Panc1 (cell line): ENCODE measurements around the gene NUDT2. TPM values are rescaled to one million over a fixed set of nuclear protein-coding genes. Genes with fewer than 3 reads are reported as not detected.

Experiments
- ATAC-seq: fragments of 200-7000 bp; cut with Tn5 transposase; 2 replicates; pipeline ENCODE4 v1.9.1; 2020; ENCODE audit warnings: mild to moderate bottlenecking, moderate library complexity
- BruUV-seq: library from RNA; stranded (reverse); fragments of 400-500 nt; replicated peaks from 2 replicates; lab custom pipeline; 2021; lab: Mats Ljungman, UMichigan
- CTCF ChIA-PET: fragments of 300-600 bp; sonication (Branson Sonifier 250); formaldehyde crosslinking; loops from one replicate; lab custom pipeline; 2022; ENCODE audit warnings: antibody characterized with exemption; lab: Charles Lee
- POLR2A ChIA-PET: fragments of 300-600 bp; sonication (Branson Sonifier 250); formaldehyde crosslinking; loops from one replicate; lab custom pipeline; 2022; ENCODE audit warnings: antibody characterized with exemption; lab: Charles Lee
- DNase-seq: peaks from one replicate; pipeline ENCODE4 v3.0.0-alpha.2; 2010; ENCODE audit warnings: low read depth, low spot score
- H3K27ac ChIP-seq: 2 replicates; pipeline ENCODE4 v1.5.1; 2011; ENCODE audit warnings: mild to moderate bottlenecking, low read length, inconsistent platforms
- H3K27me3 ChIP-seq: fragments of 200-500 bp; sonication (Bioruptor generic); 2 replicates; pipeline ENCODE4 v1.6.0; 2014; ENCODE audit warnings: low read length, inconsistent platforms; ENCODE audit not compliant: control insufficient read depth, insufficient read depth
- H3K36me3 ChIP-seq: fragments of 200-500 bp; sonication (Bioruptor generic); 2 replicates; pipeline ENCODE4 v1.5.1; 2014; ENCODE audit warnings: inconsistent platforms, mild to moderate bottlenecking, low read length, moderate library complexity; ENCODE audit not compliant: control insufficient read depth, insufficient read depth
- H3K4me1 ChIP-seq: 2 replicates; pipeline ENCODE4 v1.5.1; 2011; ENCODE audit warnings: inconsistent platforms, mild to moderate bottlenecking, low read length, moderate library complexity; ENCODE audit not compliant: control insufficient read depth, insufficient read depth
- H3K4me3 ChIP-seq, 2 experiments: 2 replicates each; pipeline ENCODE4 v1.5.1; 2011 to 2012; ENCODE audit warnings: low read depth in 2 of 2, low read length in 2 of 2, mild to moderate bottlenecking in 2 of 2, inconsistent platforms in 1 of 2, moderate library complexity in 1 of 2
- H3K9me3 ChIP-seq: fragments of 200-500 bp; sonication (Bioruptor generic); 2 replicates; pipeline ENCODE4 v1.5.1; 2014; ENCODE audit warnings: low read depth, mild to moderate bottlenecking, inconsistent platforms, low read length, moderate library complexity; ENCODE audit not compliant: control insufficient read depth, insufficient read depth
- POLR2AphosphoS5 ChIP-seq: IDR thresholded peaks from 2 replicates; pipeline ENCODE4 v1.6.1; 2012; ENCODE audit warnings: mild to moderate bottlenecking, low read depth, low read length, moderate library complexity
- SIN3A ChIP-seq: IDR thresholded peaks from 2 replicates; pipeline ENCODE4 v1.6.1; 2012; ENCODE audit warnings: low read depth, mild to moderate bottlenecking, low read length, moderate library complexity, borderline replicate concordance; ENCODE audit not compliant: insufficient read depth
- TCF7L2 ChIP-seq: IDR thresholded peaks from 2 replicates; pipeline ENCODE4 v1.6.1; 2011; ENCODE audit warnings: mild to moderate bottlenecking, low read depth, low read length, inconsistent platforms
- in situ Hi-C: cut with HindIII; loops from 2 replicates; pipeline ENCODE4 v1.10.0; 2016; ENCODE audit warnings: low sequenced_read_pairs, low pct_unique_long_range_greater_than_20kb
- intact Hi-C: fragments of 100-400 bp; cut with micrococcal nuclease; formaldehyde crosslinking; loops from one replicate; pipeline ENCODE4 v1.10.0; 2022; ENCODE audit not compliant: unreplicated experiment
- total RNA-seq: library from RNA; stranded (reverse); gene quantifications from one replicate; pipeline ENCODE4 v1.2.1, GENCODE V29; 2021; ENCODE audit not compliant: unreplicated experiment
- TF ChIP-seq, protein P1 (sequence below): fragments of 450-650 bp; IDR thresholded peaks from 2 replicates; pipeline ENCODE4 v1.5.1; 2017; ENCODE audit warnings: mild to moderate bottlenecking
- TF ChIP-seq, protein P2 (sequence below), 2 experiments: IDR thresholded peaks; 2 replicates each; pipeline ENCODE4 v1.6.1; 2011 to 2012; ENCODE audit warnings: low read depth in 2 of 2, control low read depth in 1 of 2, low read length in 1 of 2, mild to moderate bottlenecking in 1 of 2, moderate library complexity in 1 of 2; ENCODE audit not compliant: insufficient read depth in 1 of 2

Gene NUDT2
- total RNA-seq, 1 experiment from 2014 or later, result 36.2 TPM

DNA sequence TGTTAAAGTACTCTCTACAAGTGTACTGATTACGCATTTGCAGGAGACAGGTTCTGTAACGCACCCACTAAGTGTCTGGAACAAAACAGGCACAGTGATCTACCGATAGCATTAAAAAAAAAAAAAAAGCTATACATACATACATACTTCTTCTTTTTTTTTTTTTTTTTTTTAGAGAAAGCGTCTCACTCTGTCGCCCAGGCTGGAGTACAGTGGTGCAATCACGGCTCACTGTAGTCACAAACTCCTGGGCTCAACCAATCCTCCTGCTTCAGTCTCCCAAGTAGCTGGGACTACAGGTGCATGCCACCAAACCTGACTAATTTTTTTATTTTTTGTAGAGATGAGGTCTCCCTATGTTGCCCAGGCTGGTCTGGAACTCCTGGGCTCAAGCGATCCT is 7.9 kb upstream of the NUDT2 start:
- intact Hi-C loops (no loop called here), in situ Hi-C loops (no loop called here)
- Histone ChIP-seq H3K36me3 (no peaks in the 10 kb centered on the region), H3K27ac (no peak overlapping the region), H3K27me3 (no peaks in the 10 kb centered on the region), H3K4me3 (no peak overlapping the region), H3K9me3 (no peaks in the 10 kb centered on the region), H3K4me1 (no peaks in the 10 kb centered on the region)
- POLR2A ChIA-PET, result interaction anchor here (0.5 to 0.6 kb wide), 2 partner anchors 34 to 248 kb away, joined by 3 read pairs; no protein-coding TSS in a partner anchor
- TF ChIP-seq TCF7L2 (no peak), POLR2AphosphoS5 (no peak), SIN3A (no peak)
- TF ChIP-seq, protein P1, sequence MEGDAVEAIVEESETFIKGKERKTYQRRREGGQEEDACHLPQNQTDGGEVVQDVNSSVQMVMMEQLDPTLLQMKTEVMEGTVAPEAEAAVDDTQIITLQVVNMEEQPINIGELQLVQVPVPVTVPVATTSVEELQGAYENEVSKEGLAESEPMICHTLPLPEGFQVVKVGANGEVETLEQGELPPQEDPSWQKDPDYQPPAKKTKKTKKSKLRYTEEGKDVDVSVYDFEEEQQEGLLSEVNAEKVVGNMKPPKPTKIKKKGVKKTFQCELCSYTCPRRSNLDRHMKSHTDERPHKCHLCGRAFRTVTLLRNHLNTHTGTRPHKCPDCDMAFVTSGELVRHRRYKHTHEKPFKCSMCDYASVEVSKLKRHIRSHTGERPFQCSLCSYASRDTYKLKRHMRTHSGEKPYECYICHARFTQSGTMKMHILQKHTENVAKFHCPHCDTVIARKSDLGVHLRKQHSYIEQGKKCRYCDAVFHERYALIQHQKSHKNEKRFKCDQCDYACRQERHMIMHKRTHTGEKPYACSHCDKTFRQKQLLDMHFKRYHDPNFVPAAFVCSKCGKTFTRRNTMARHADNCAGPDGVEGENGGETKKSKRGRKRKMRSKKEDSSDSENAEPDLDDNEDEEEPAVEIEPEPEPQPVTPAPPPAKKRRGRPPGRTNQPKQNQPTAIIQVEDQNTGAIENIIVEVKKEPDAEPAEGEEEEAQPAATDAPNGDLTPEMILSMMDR, result no peak
- TF ChIP-seq, protein P2, sequence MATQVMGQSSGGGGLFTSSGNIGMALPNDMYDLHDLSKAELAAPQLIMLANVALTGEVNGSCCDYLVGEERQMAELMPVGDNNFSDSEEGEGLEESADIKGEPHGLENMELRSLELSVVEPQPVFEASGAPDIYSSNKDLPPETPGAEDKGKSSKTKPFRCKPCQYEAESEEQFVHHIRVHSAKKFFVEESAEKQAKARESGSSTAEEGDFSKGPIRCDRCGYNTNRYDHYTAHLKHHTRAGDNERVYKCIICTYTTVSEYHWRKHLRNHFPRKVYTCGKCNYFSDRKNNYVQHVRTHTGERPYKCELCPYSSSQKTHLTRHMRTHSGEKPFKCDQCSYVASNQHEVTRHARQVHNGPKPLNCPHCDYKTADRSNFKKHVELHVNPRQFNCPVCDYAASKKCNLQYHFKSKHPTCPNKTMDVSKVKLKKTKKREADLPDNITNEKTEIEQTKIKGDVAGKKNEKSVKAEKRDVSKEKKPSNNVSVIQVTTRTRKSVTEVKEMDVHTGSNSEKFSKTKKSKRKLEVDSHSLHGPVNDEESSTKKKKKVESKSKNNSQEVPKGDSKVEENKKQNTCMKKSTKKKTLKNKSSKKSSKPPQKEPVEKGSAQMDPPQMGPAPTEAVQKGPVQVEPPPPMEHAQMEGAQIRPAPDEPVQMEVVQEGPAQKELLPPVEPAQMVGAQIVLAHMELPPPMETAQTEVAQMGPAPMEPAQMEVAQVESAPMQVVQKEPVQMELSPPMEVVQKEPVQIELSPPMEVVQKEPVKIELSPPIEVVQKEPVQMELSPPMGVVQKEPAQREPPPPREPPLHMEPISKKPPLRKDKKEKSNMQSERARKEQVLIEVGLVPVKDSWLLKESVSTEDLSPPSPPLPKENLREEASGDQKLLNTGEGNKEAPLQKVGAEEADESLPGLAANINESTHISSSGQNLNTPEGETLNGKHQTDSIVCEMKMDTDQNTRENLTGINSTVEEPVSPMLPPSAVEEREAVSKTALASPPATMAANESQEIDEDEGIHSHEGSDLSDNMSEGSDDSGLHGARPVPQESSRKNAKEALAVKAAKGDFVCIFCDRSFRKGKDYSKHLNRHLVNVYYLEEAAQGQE (IDR thresholded peaks at IDR 0.05; ENCODE audit: insufficient read depth in 1 of 2, low read depth in 2 of 2, low read length in 1 of 2), result no peak
- BruUV-seq, result no TSS peak
- CTCF ChIA-PET, result no interaction called here
- no peak for ATAC-seq
- DNase-seq, result no peak

DNA sequence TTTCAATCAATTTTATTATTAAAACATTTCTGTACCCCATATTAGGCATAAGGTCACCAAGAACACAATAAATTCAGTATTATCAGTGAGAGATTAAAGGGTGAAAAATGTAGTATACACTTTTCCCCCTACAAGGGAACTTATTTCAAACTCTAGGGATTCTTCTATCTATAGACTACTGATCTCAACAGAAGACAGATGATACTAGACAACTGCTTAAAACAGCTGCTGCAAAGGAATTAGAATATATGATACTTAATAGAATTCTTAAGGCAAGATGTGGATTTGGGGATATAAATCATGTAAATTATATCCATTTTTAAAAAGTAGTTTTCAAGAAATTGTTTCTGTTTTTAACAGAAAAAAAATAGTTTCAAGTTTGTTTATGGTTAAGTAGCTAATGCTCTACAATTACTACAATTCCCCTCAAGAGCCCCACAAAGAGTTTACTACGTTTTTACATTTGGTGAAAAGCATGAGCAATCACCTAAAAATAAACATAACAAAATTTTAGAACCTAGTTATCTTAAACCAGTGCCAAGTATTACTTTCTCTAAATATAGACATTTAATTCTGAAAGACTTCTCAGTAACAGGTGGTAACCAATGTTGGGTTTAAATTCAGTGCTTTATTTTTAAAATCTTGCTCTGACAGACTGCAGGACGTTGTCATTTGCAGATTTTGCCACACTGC is 6.3 kb upstream of the NUDT2 start:
- Histone ChIP-seq H3K36me3 (no peaks in the 10 kb centered on the region), H3K4me1 (peaks cover 8% of the 10 kb centered on the region), H3K4me3 (no peak overlapping the region), H3K27me3 (no peaks in the 10 kb centered on the region), H3K27ac (no peak overlapping the region), H3K9me3 (no peaks in the 10 kb centered on the region)
- ChIA-PET CTCF (no interaction called here), POLR2A (no interaction called here)
- no peak for ATAC-seq
- BruUV-seq, result no TSS peak
- intact Hi-C loops (no loop called here), in situ Hi-C loops (no loop called here)
- no peak for DNase-seq
- TF ChIP-seq POLR2AphosphoS5 (no peak), TCF7L2 (no peak), SIN3A (no peak)
- TF ChIP-seq, protein P1, result no peak
- TF ChIP-seq, protein P2 (IDR thresholded peaks at IDR 0.05; ENCODE audit: insufficient read depth in 1 of 2, low read depth in 2 of 2, low read length in 1 of 2), result no peak
